Stimulated activated memory B cell treated with anti-CD40 and anti-IgM and Interleukin-4, amounts not matched to agents 10 μg/mL and 1 μg/mL and 100 μg/mL, for 72 hours (primary cell): ENCODE measurements around the gene ACE.

ENCODE experiments used
- ATAC-seq: fragments of 150-1000 bp; cut with Tn5 transposase; 2 replicates; pipeline ENCODE4 v1.10.0; 2021
- H3K27ac Mint-ChIP-seq: one replicate; pipeline ENCODE4 v1.8.0; 2022; ENCODE audit warnings: mild to moderate bottlenecking, mixed read lengths
- H3K27me3 Mint-ChIP-seq: one replicate; pipeline ENCODE4 v1.8.0; 2022; ENCODE audit warnings: mixed read lengths
- H3K36me3 Mint-ChIP-seq: one replicate; pipeline ENCODE4 v1.8.0; 2022; ENCODE audit warnings: mixed read lengths
- H3K4me1 Mint-ChIP-seq: one replicate; pipeline ENCODE4 v1.8.0; 2022; ENCODE audit warnings: mixed read lengths
- H3K4me3 Mint-ChIP-seq: one replicate; pipeline ENCODE4 v1.8.0; 2022; ENCODE audit warnings: mild to moderate bottlenecking, moderate library complexity, mixed read lengths
- H3K9me3 Mint-ChIP-seq: one replicate; pipeline ENCODE4 v1.8.0; 2022; ENCODE audit warnings: mixed read lengths

Gene ACE

GRCh38 chr17:63538693-63539595, 62.1 kb downstream of the ACE start:
- Mint-ChIP-seq H3K4me1 (peaks cover 6% of the 10 kb centered on the region), H3K9me3 (no peaks in the 10 kb centered on the region), H3K27me3 (peaks cover 62% of the 10 kb centered on the region), H3K27ac (no peak overlapping the region), H3K36me3 (no peaks in the 10 kb centered on the region), H3K4me3 (peak overlapping the region; percentile 49)
- ATAC-seq = no peak

GRCh38 chr17:63540590-63540989, 63.7 kb downstream of the ACE start:
- no peaks in the 10 kb centered on the region for H3K9me3 Mint-ChIP-seq
- no peak overlapping the region for H3K27ac Mint-ChIP-seq
- H3K4me3 Mint-ChIP-seq = no peak overlapping the region
- no peaks in the 10 kb centered on the region for H3K36me3 Mint-ChIP-seq
- no peak for ATAC-seq
- H3K4me1 Mint-ChIP-seq = peaks cover 6% of the 10 kb centered on the region
- peaks cover 46% of the 10 kb centered on the region for H3K27me3 Mint-ChIP-seq

GRCh38 chr17:63542218-63542545, 65.3 kb downstream of the ACE start:
- no peaks in the 10 kb centered on the region for H3K9me3 Mint-ChIP-seq
- peaks cover 39% of the 10 kb centered on the region for H3K27me3 Mint-ChIP-seq
- ATAC-seq = no peak
- no peak overlapping the region for H3K27ac Mint-ChIP-seq
- H3K4me1 Mint-ChIP-seq = peaks cover 6% of the 10 kb centered on the region
- H3K4me3 Mint-ChIP-seq = no peak overlapping the region
- no peaks in the 10 kb centered on the region for H3K36me3 Mint-ChIP-seq

- no peaks in the 10 kb centered on the region for H3K36me3 Mint-ChIP-seq
- no peaks in the 10 kb centered on the region for H3K9me3 Mint-ChIP-seq
- H3K27ac Mint-ChIP-seq = no peak overlapping the region
- H3K4me1 Mint-ChIP-seq = peaks cover 6% of the 10 kb centered on the region
- no peak for ATAC-seq
- H3K27me3 Mint-ChIP-seq = peaks cover 29% of the 10 kb centered on the region
- no peak overlapping the region for H3K4me3 Mint-ChIP-seq
These were observed 66.3 kb downstream of the ACE start for GRCh38 chr17:63542942-63543821.

- Mint-ChIP-seq H3K27me3 (peaks cover 21% of the 10 kb centered on the region), H3K9me3 (no peaks in the 10 kb centered on the region), H3K36me3 (no peaks in the 10 kb centered on the region), H3K27ac (no peak overlapping the region), H3K4me1 (no peaks in the 10 kb centered on the region), H3K4me3 (no peak overlapping the region)
- ATAC-seq = no peak
These were observed 67.1 kb downstream of the ACE start for GRCh38 chr17:63543822-63544420.

GRCh38 chr17:63544467-63545301, 67.8 kb downstream of the ACE start:
- Mint-ChIP-seq H3K9me3 (no peaks in the 10 kb centered on the region), H3K36me3 (no peaks in the 10 kb centered on the region), H3K27me3 (peaks cover 14% of the 10 kb centered on the region), H3K27ac (no peak overlapping the region), H3K4me3 (no peak overlapping the region), H3K4me1 (peaks cover 3% of the 10 kb centered on the region)
- ATAC-seq = no peak

- Mint-ChIP-seq H3K36me3 (no peaks in the 10 kb centered on the region), H3K4me1 (peaks cover 10% of the 10 kb centered on the region), H3K4me3 (no peak overlapping the region), H3K27me3 (no peaks in the 10 kb centered on the region), H3K9me3 (no peaks in the 10 kb centered on the region), H3K27ac (no peak overlapping the region)
- ATAC-seq = no peak
These were observed 69.6 kb downstream of the ACE start for GRCh38 chr17:63546308-63547082.

- Mint-ChIP-seq H3K4me3 (no peak overlapping the region), H3K4me1 (peaks cover 16% of the 10 kb centered on the region), H3K27ac (no peak overlapping the region), H3K36me3 (no peaks in the 10 kb centered on the region), H3K9me3 (no peaks in the 10 kb centered on the region), H3K27me3 (no peaks in the 10 kb centered on the region)
- no peak for ATAC-seq
These were observed 70.2 kb downstream of the ACE start for GRCh38 chr17:63547083-63547523.
